DND-41 (cell line): ENCODE measurements around the gene SLC2A11.
"Not testable (repeated sequence)": the region's sequence is repeated elsewhere in the genome, so short reads cannot be mapped to it uniquely, and the experiment has no call there.

Experiments used
- ATAC-seq: fragments of 200-7000 bp; cut with Tn5 transposase; 3 replicates; pipeline ENCODE4 v1.9.1; 2021; ENCODE audit warnings: low read depth; ENCODE audit not compliant: insufficient read depth
- DNase-seq: peaks from one replicate; pipeline ENCODE4 v3.0.0-alpha.2; 2020
- H2AFZ ChIP-seq: 2 replicates; pipeline ENCODE4 v1.6.0; 2012; ENCODE audit warnings: low read depth, low read length
- H3K27ac ChIP-seq: 2 replicates; pipeline ENCODE4 v1.5.1; 2012; ENCODE audit warnings: low read length, inconsistent platforms
- H3K27me3 ChIP-seq: fragments of 200-600 bp; sonication (generic); 2 replicates; pipeline ENCODE4 v1.6.0; 2012; ENCODE audit warnings: low read length, mild to moderate bottlenecking, inconsistent platforms; ENCODE audit not compliant: insufficient read depth, poor library complexity
- H3K36me3 ChIP-seq: 2 replicates; pipeline ENCODE4 v1.5.1; 2012; ENCODE audit warnings: low read length, inconsistent platforms; ENCODE audit not compliant: insufficient read depth
- H3K4me1 ChIP-seq: 2 replicates; pipeline ENCODE4 v1.5.1; 2012; ENCODE audit warnings: mild to moderate bottlenecking, low read length; ENCODE audit not compliant: insufficient read depth
- H3K4me2 ChIP-seq: 2 replicates; pipeline ENCODE4 v1.6.0; 2012; ENCODE audit warnings: mild to moderate bottlenecking, moderate library complexity, low read length, inconsistent platforms; ENCODE audit not compliant: insufficient read depth
- H3K4me3 ChIP-seq, 2 experiments: fragments of 200-600 bp in 1 of 2; shearing (Covaris generic) in 1 of 2; 2 replicates each; pipeline ENCODE4 v1.5.1; 2012 to 2016; ENCODE audit warnings: inconsistent platforms in 2 of 2, low read length in 2 of 2, mild to moderate bottlenecking in 2 of 2, low read depth in 1 of 2, moderate library complexity in 1 of 2
- H3K79me2 ChIP-seq: 2 replicates; pipeline ENCODE4 v1.6.0; 2012; ENCODE audit warnings: low read length, inconsistent platforms; ENCODE audit not compliant: insufficient read depth
- H3K9ac ChIP-seq: 2 replicates; pipeline ENCODE4 v1.6.0; 2012; ENCODE audit warnings: low read depth, mild to moderate bottlenecking, inconsistent platforms, low read length, moderate library complexity
- H3K9me3 ChIP-seq: 2 replicates; pipeline ENCODE4 v1.5.1; 2012; ENCODE audit warnings: low read length, moderate library complexity, mild to moderate bottlenecking, inconsistent platforms; ENCODE audit not compliant: insufficient read depth, severe bottlenecking
- H4K20me1 ChIP-seq: 2 replicates; pipeline ENCODE4 v1.6.0; 2012; ENCODE audit warnings: low read length; ENCODE audit not compliant: insufficient read depth
- CTCF ChIP-seq: IDR thresholded peaks from 2 replicates; pipeline ENCODE4 v1.5.1; 2012; ENCODE audit warnings: borderline replicate concordance, low read length, moderate library complexity, mild to moderate bottlenecking; ENCODE audit not compliant: poor library complexity, severe bottlenecking; ENCODE audit errors: extremely low read depth
- EZH2 ChIP-seq: IDR thresholded peaks from 3 replicates; pipeline ENCODE4 v1.6.1; 2012; ENCODE audit warnings: borderline replicate concordance, low read depth, mild to moderate bottlenecking, moderate library complexity, low read length, inconsistent platforms; ENCODE audit not compliant: severe bottlenecking

SLC2A11 gene

DNA sequence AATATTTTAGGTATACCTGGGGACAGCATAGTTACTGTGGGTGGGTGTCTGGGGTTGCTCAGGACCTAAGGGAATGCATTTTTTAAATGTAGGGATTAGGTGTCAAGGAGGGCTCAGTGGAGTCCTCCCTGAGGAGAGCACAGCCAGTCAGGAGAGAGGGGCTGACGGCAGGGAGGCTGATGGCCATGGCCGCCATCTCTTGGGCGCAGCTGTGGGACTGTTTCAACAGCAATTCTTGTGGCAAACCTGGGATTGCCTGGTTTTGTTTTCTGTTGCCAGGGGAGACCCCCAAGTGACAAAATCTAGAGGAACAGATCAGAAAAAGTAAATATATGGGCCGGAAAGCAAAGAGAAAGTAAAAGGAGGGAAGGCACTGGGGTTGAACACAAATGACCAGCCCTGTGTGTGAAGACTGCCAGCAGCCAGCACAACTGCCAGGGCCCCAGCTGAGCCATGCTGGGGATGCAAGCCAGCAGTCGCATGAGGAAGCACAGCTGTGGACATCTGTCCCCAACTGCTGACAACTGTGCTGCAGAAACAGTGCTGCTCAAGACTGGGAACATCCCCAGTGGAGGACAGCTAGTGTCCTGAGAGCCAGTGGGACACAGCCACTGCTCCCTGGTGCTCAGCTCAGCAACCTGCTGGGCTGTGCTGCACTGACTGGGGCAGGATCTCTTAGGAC lies 47.0 kb downstream of the SLC2A11 start:
- Histone ChIP-seq H4K20me1 (no peaks in the 10 kb centered on the region), H3K4me3 (no peak overlapping the region), H3K79me2 (no peaks in the 10 kb centered on the region), H3K4me2 (no peak overlapping the region), H3K27me3 (no peaks in the 10 kb centered on the region), H3K4me1 (no peaks in the 10 kb centered on the region), H2AFZ (no peak overlapping the region), H3K9me3 (no peaks in the 10 kb centered on the region), H3K27ac (no peak overlapping the region), H3K36me3 (no peaks in the 10 kb centered on the region), H3K9ac (no peak overlapping the region)
- ATAC-seq (peak; percentile 29; the same call in 1 of the 3 replicates), DNase-seq (no peak)
- TF ChIP-seq EZH2 (no peak), CTCF (no peak)

GRCh38 chr22:23906641-23907040 lies 49.0 kb downstream of the SLC2A11 start:
- ATAC-seq (no peak), DNase-seq (no peak)
- Histone ChIP-seq H3K36me3 (no peaks in the 10 kb centered on the region), H2AFZ (no peak overlapping the region), H3K79me2 (no peaks in the 10 kb centered on the region), H3K27ac (no peak overlapping the region), H3K4me1 (no peaks in the 10 kb centered on the region), H4K20me1 (no peaks in the 10 kb centered on the region), H3K9ac (no peak overlapping the region), H3K9me3 (no peaks in the 10 kb centered on the region), H3K4me2 (no peak overlapping the region), H3K4me3 (no peak overlapping the region), H3K27me3 (no peaks in the 10 kb centered on the region)
- TF ChIP-seq CTCF, result no peak
- TF ChIP-seq EZH2, result no peak

DNA sequence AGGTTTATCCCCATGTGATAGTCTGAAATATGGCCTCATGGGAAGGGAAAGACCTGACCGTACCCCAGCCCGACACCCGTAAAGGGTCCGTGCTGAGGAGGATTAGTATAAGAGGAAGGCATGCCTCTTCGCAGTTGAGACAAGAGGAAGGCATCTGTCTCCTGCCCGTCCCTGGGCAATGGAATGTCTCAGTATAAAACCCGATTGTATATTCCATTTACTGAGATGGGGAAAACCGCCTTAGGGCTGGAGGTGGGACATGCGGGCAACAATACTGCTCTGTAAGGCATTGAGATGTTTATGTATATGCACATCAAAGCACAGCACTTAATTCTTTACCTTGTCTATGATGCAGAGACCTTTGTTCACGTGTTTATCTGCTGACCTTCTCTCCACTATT lies 49.7 kb downstream of the SLC2A11 start:
- H3K79me2 ChIP-seq, H2AFZ ChIP-seq, H3K4me1 ChIP-seq, H3K27me3 ChIP-seq, H3K4me2 ChIP-seq, ATAC-seq, H3K36me3 ChIP-seq, H3K4me3 ChIP-seq, H3K27ac ChIP-seq, H3K9ac ChIP-seq, H4K20me1 ChIP-seq, DNase-seq, H3K9me3 ChIP-seq: not testable (repeated sequence)

DNA sequence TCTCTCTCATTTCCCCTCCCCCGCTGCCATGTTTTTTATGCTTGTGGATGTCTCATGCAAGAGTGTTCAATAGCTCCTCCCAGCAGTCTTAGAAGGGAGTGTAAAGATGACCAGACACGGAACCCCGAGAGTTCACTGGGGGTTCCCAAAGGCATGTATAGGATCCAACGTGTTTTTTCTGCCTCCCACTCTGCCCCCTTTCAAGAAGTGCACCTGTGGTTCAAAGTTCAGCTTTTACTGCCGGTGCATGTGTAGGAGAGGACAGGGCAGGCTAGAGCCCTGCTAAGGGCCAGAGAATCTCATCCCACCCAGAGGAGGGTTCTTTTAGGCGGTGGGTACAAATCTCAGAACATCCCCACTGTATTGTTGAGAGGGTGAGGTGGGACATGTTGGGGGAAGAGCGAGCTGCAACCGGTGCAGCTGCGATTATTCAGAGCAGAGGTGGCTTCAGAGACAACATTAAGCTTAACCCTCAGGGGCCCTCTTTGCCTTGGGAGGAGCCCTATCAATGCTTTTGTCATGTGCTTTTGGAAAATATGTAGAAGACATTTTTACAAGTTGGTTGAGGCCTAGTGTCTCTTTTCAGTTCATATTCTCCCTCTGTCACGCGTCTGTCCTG lies 51.0 kb downstream of the SLC2A11 start:
- no peaks in the 10 kb centered on the region for H4K20me1 ChIP-seq
- peaks cover 11% of the 10 kb centered on the region for H3K4me1 ChIP-seq
- no peaks in the 10 kb centered on the region for H3K9me3 ChIP-seq
- no peak for TF ChIP-seq CTCF
- TF ChIP-seq EZH2, result no peak
- no peaks in the 10 kb centered on the region for H3K36me3 ChIP-seq
- H2AFZ ChIP-seq, result no peak overlapping the region
- ATAC-seq (no peak), DNase-seq (no peak)
- H3K4me2 ChIP-seq, result no peak overlapping the region
- no peak overlapping the region for H3K27ac ChIP-seq
- no peak overlapping the region for H3K9ac ChIP-seq
- H3K79me2 ChIP-seq, result peaks cover 5% of the 10 kb centered on the region; the same call in 1 of the 2 replicates
- H3K4me3 ChIP-seq, result no peak overlapping the region
- no peaks in the 10 kb centered on the region for H3K27me3 ChIP-seq
